NB4 (cell line): ENCODE results near the gene PDE11A.

Experiments
- CTCF ChIP-seq: IDR thresholded peaks from one replicate; pipeline ENCODE4 v1.5.1; 2012; ENCODE audit warnings: low read depth, low read length
- MAX ChIP-seq: IDR thresholded peaks from 2 replicates; pipeline ENCODE4 v1.6.1; 2011; ENCODE audit warnings: low read depth, low read length
- POLR2A ChIP-seq: IDR thresholded peaks from 2 replicates; pipeline ENCODE4 v1.6.1; 2011; ENCODE audit warnings: mild to moderate bottlenecking; ENCODE audit not compliant: insufficient read length; ENCODE audit errors: extremely low read depth

- no peak for TF ChIP-seq CTCF
- no peak for TF ChIP-seq POLR2A
- TF ChIP-seq MAX, result no peak
Observed at GRCh38 chr2:177606636-177607035, 465.9 kb downstream of the PDE11A start.
